ENCODE results near the gene FOXL3. TPM values are rescaled to one million over a fixed set of nuclear protein-coding genes. Genes with fewer than 3 reads are reported as not detected.
"Not testable (repeated sequence)": the region's sequence is repeated elsewhere in the genome, so short reads cannot be mapped to it uniquely, and the experiment has no call there.

FOXL3 gene
- total RNA-seq, 1 donor from 2014 or later: not detected

GRCh38 chr7:286266-286665 lies 3.7 kb upstream of the FOXL3 start:
- no peak for DNase-seq (ENCODE audit: low spot score)

GRCh38 chr7:288671-289101 lies 1.3 kb upstream of the FOXL3 start:
- DNase-seq (ENCODE audit: low spot score): no peak

- no peak for DNase-seq (ENCODE audit: low spot score)
Observed at GRCh38 chr7:289209-289755, 688 bp upstream of the FOXL3 start.

DNA sequence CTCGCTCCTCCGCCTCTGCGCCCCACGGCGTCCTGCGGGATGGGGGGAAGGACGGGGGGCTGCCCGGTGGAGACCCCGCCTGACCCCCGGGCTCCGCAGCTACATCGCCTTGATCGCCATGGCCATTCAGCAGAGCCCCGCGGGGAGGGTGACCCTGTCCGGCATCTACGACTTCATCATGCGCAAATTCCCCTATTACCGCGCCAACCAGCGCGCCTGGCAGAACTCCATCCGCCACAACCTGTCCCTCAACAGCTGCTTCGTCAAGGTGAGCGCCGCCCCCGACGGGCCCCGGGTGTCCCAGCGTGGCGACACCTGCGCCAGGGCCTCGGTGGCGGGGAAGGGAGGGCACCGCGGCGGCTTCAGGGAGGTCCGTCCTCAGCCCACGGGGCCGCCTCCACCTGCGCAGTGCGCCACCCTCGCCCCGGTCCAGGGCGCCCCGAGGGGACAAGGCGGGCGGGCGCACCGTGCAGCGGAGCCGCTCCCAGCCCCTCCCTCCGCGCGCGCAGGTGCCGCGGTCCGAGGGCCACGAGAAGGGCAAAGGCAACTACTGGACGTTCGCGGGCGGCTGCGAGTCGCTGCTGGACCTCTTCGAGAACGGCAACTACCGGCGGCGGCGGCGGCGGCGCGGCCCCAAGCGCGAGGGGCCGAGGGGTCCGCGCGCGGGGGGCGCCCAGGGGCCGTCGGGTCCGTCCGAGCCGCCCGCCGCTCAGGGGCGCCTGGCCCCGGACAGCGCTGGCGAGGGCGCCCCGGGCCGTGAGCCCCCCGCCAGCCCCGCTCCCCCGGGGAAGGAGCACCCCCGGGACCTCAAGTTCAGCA lies 793 bp downstream of the FOXL3 start:
- DNase-seq (ENCODE audit: low spot score): no peak

- DNase-seq (ENCODE audit: low spot score): no peak
Observed at GRCh38 chr7:291373-292092, 1.6 kb downstream of the FOXL3 start.

- no peak for DNase-seq (ENCODE audit: low spot score)
Observed at GRCh38 chr7:292226-292625, 2.3 kb downstream of the FOXL3 start.

DNA sequence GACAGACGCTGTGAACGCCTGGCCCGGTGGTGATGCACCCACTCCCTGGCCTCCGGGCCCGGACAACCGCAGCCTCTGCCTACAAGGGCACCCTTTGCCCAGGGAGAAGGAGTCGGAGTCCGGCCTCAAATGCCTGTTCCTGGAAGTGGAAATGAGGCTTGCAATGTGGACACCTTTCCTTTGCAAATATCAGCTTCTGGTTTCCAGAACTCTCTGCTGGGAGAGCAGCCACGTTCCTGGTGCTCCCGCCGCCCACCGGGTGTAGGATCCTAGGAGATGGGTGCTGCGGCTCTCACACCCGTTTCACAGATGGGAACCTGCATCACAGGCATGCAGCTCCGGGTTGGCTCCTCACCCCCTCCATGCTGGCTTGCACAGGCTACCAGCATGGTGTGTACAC lies 2.9 kb downstream of the FOXL3 start:
- no peak for DNase-seq (ENCODE audit: low spot score)

GRCh38 chr7:293681-294439 lies 3.9 kb downstream of the FOXL3 start:
- DNase-seq (ENCODE audit: low spot score): no peak

- peak; percentile 87 for DNase-seq (ENCODE audit: low spot score)
Observed at GRCh38 chr7:294440-295154, 4.6 kb downstream of the FOXL3 start.

- peak; percentile 73 for DNase-seq (ENCODE audit: low spot score)
Observed at GRCh38 chr7:295155-296154, 5.5 kb downstream of the FOXL3 start.

DNA sequence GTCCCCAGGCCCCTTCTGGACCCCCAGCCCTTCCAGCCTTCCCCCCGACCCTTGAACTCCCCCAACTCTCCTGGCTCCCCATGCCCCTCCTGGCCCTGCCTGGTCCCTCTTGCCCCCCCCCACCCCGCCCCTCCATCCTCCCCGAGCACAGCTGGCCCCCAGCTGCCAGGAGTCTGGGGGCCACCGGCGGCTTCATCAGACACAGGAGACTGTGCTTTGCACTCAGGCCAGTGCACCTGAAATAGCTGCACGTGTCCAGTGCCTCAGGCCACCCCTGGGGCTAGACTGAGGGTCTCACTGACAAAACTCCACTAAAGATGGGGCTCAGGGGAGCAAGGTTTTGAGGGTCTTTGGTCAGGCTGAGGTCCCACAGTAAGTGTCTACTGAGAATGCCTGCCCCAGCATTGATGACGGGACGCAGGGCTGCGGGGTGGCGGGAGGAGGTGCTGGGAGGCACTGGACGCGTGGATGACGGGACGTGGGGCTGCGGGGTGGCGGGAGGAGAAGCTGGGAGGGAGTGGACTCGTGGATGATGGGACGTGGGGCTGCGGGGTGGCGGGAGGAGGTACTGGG lies 6.5 kb downstream of the FOXL3 start:
- no peak for DNase-seq (ENCODE audit: low spot score)

- DNase-seq (ENCODE audit: low spot score): not testable (repeated sequence)
Observed at GRCh38 chr7:297141-297540, 7.2 kb downstream of the FOXL3 start.

- DNase-seq (ENCODE audit: low spot score): peak; percentile 88
Observed at GRCh38 chr7:297611-298374, 7.8 kb downstream of the FOXL3 start.

GRCh38 chr7:298375-298702 lies 8.4 kb downstream of the FOXL3 start:
- peak; percentile 81 for DNase-seq (ENCODE audit: low spot score)

DNA sequence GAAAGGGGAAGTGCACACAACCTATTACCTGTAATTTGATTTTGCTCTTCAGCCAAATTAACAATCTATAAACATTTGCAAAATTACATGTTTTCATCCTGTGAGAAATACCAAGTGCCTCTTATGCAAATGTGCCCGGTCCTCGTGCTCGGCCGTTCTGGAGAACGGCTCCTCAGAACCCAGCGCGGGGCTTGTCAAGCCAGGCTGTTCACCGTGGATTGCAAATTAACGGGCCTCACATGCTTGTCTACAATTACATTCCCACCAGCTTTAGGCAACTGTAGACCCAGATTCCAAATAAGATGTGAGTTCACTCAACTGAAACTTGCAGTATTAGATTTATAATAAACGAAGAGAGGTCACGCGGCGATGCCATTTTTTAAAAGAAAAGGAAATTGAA lies 8.8 kb downstream of the FOXL3 start:
- DNase-seq (ENCODE audit: low spot score): peak; percentile 33

GRCh38 chr7:299169-299568 lies 9.2 kb downstream of the FOXL3 start:
- peak; percentile 77 for DNase-seq (ENCODE audit: low spot score)

DNA sequence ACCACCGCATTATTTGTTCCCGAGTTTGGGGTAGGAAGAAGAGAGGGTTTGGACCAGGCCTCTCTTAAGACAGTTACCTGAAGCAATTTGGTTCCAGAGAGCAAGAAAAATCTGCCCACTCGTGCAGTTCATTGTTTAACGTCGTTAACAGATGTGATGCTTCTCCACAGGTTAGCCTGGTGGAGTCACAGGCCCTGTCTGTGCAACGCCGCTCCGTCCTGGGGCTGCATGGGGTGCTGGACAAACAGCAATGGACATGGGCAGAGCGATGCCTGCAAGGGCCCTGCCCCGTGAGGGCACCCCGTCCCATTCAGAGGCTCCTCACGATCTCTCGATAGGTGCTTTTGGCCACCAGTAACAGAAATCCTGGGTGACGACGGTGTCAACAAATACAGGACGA lies 9.7 kb downstream of the FOXL3 start:
- peak; percentile 86 for DNase-seq (ENCODE audit: low spot score)

DNA sequence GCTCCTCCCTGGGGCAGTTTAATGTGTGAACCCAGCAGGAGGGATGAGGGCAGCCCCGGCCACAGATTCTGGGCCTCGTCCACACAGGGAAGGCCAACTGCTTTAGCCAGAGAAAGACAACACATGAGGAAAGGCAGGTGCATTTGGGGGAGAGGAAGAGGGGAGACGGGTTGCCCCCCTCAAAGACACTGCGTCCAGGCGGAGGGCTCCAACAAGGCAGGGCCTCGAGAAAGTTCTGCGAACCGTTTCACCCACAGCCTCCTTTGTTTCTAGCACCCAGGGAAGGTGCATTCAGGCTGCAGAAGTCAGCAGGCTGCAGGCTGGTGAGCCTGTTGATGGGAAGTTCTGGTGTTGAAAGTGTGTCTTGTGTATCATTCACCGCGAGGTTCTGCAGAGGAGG lies 10.1 kb downstream of the FOXL3 start:
- no peak for DNase-seq (ENCODE audit: low spot score)

Measured in mesenteric fat pad (tissue), 1 donor.